WTC11 (cell line): ENCODE data around the gene ASB4. TPM values are rescaled to one million over a fixed set of nuclear protein-coding genes. Genes with fewer than 3 reads are reported as not detected.

ENCODE experiments used
- ATAC-seq: fragments of 200-7000 bp; cut with Tn5 transposase; 2 replicates; pipeline ENCODE4 v1.10.0; 2021; ENCODE audit warnings: mild to moderate bottlenecking, moderate library complexity
- CTCF ChIA-PET: fragments of 300-600 bp; sonication (Branson Sonifier 250); formaldehyde crosslinking; loops from one replicate; lab custom pipeline; 2021; ENCODE audit warnings: antibody characterized with exemption; lab: Charles Lee
- POLR2A ChIA-PET: fragments of 350-600 bp; sonication (Branson Sonifier 250); formaldehyde crosslinking; loops from one replicate; lab custom pipeline; 2021; ENCODE audit warnings: antibody characterized with exemption; lab: Charles Lee
- DNase-seq: peaks from one replicate; pipeline ENCODE4 v3.0.0; 2021; ENCODE audit warnings: low spot score
- H3K27ac Mint-ChIP-seq: 2 replicates; pipeline ENCODE4 v1.8.0; 2021; ENCODE audit warnings: mixed read lengths
- H3K27me3 Mint-ChIP-seq: 2 replicates; pipeline ENCODE4 v1.8.0; 2021; ENCODE audit warnings: low read depth, mild to moderate bottlenecking, moderate library complexity, mixed read lengths
- H3K36me3 Mint-ChIP-seq: 2 replicates; pipeline ENCODE4 v1.8.0; 2021; ENCODE audit warnings: mixed read lengths
- H3K4me1 Mint-ChIP-seq: 2 replicates; pipeline ENCODE4 v1.8.0; 2022; ENCODE audit warnings: mixed read lengths
- H3K4me3 Mint-ChIP-seq: 2 replicates; pipeline ENCODE4 v1.8.0; 2021; ENCODE audit warnings: mild to moderate bottlenecking, moderate library complexity, mixed read lengths
- H3K9me3 Mint-ChIP-seq: 2 replicates; pipeline ENCODE4 v1.8.0; 2021; ENCODE audit warnings: mixed read lengths
- ARID4B ChIP-seq: sonication (generic); formaldehyde crosslinking; IDR thresholded peaks from 2 replicates; pipeline ENCODE4 v1.8.0; 2023; ENCODE audit warnings: missing genetic modification reagents, mild to moderate bottlenecking, borderline replicate concordance
- CREM ChIP-seq: sonication (generic); formaldehyde crosslinking; IDR thresholded peaks from 2 replicates; pipeline ENCODE4 v1.8.1; 2022; ENCODE audit warnings: mild to moderate bottlenecking, missing genetic modification reagents, moderate library complexity
- ETV6 ChIP-seq: sonication (generic); formaldehyde crosslinking; IDR thresholded peaks from 2 replicates; pipeline ENCODE4 v1.8.1; 2022; ENCODE audit warnings: mild to moderate bottlenecking, missing genetic modification reagents
- FOXJ3 ChIP-seq: sonication (generic); formaldehyde crosslinking; IDR thresholded peaks from 2 replicates; pipeline ENCODE4 v1.9.0; 2021; ENCODE audit warnings: missing genetic modification reagents, mild to moderate bottlenecking, borderline replicate concordance
- FOXK1 ChIP-seq: sonication (generic); formaldehyde crosslinking; IDR thresholded peaks from 2 replicates; pipeline ENCODE4 v1.8.0; 2022; ENCODE audit warnings: mild to moderate bottlenecking, moderate library complexity, missing genetic modification reagents
- GRHL2 ChIP-seq: fragments of 250-450 bp; sonication (Bioruptor Pico); IDR thresholded peaks from 2 replicates; pipeline ENCODE4 v1.8.0; 2022; ENCODE audit warnings: mild to moderate bottlenecking, moderate library complexity; ENCODE audit not compliant: insufficient replicate concordance, severe bottlenecking
- KAT7 ChIP-seq: sonication (generic); formaldehyde crosslinking; IDR thresholded peaks from 2 replicates; pipeline ENCODE4 v1.8.1; 2023; ENCODE audit warnings: missing genetic modification reagents, mild to moderate bottlenecking, borderline replicate concordance
- MLX ChIP-seq: sonication (generic); formaldehyde crosslinking; IDR thresholded peaks from 2 replicates; pipeline ENCODE4 v1.8.1; 2023; ENCODE audit warnings: mild to moderate bottlenecking, missing genetic modification reagents, moderate library complexity
- MYBL2 ChIP-seq: sonication (generic); formaldehyde crosslinking; IDR thresholded peaks from 2 replicates; pipeline ENCODE4 v1.8.1; 2023; ENCODE audit warnings: mild to moderate bottlenecking, moderate library complexity, missing genetic modification reagents
- NFE2L1 ChIP-seq: sonication (generic); formaldehyde crosslinking; IDR thresholded peaks from 2 replicates; pipeline ENCODE4 v1.8.1; 2023; ENCODE audit warnings: missing genetic modification reagents
- OVOL2 ChIP-seq: fragments of 250-450 bp; sonication (Bioruptor Pico); IDR thresholded peaks from 2 replicates; pipeline ENCODE4 v1.9.0; 2021; ENCODE audit warnings: mild to moderate bottlenecking, borderline replicate concordance
- RORB ChIP-seq: fragments of 250-450 bp; sonication (Bioruptor Pico); IDR thresholded peaks from 2 replicates; pipeline ENCODE4 v1.9.0; 2021; ENCODE audit warnings: mild to moderate bottlenecking
- SMAD3 ChIP-seq: sonication (generic); formaldehyde crosslinking; IDR thresholded peaks from 2 replicates; pipeline ENCODE4 v1.8.0; 2022; ENCODE audit warnings: missing genetic modification reagents, mild to moderate bottlenecking, borderline replicate concordance
- SMAD4 ChIP-seq: sonication (generic); formaldehyde crosslinking; IDR thresholded peaks from 2 replicates; pipeline ENCODE4 v1.8.0; 2022; ENCODE audit warnings: mild to moderate bottlenecking, missing genetic modification reagents
- SOX15 ChIP-seq: fragments of 250-450 bp; sonication (Bioruptor Pico); IDR thresholded peaks from 2 replicates; pipeline ENCODE4 v1.9.0; 2021; ENCODE audit warnings: mild to moderate bottlenecking
- TP53 ChIP-seq: sonication (generic); formaldehyde crosslinking; IDR thresholded peaks from 2 replicates; pipeline ENCODE4 v1.8.1; 2023; ENCODE audit warnings: mild to moderate bottlenecking, missing genetic modification reagents
- USF2 ChIP-seq: sonication (generic); formaldehyde crosslinking; IDR thresholded peaks from 2 replicates; pipeline ENCODE4 v1.8.1; 2023; ENCODE audit warnings: mild to moderate bottlenecking, missing genetic modification reagents, moderate library complexity
- ZBTB21 ChIP-seq: sonication (generic); formaldehyde crosslinking; IDR thresholded peaks from 2 replicates; pipeline ENCODE4 v1.8.1; 2023; ENCODE audit warnings: mild to moderate bottlenecking, missing genetic modification reagents, borderline replicate concordance
- ZNF138 ChIP-seq: sonication (generic); formaldehyde crosslinking; conservative IDR thresholded peaks from 2 replicates; pipeline ENCODE4 v1.8.1; 2022; ENCODE audit warnings: mild to moderate bottlenecking, moderate library complexity, missing genetic modification reagents
- ZNF317 ChIP-seq: sonication (generic); formaldehyde crosslinking; IDR thresholded peaks from 2 replicates; pipeline ENCODE4 v1.8.1; 2023; ENCODE audit warnings: low read depth, mild to moderate bottlenecking, moderate library complexity, missing genetic modification reagents, borderline replicate concordance
- ZNF423 ChIP-seq: fragments of 250-450 bp; sonication (Bioruptor Pico); IDR thresholded peaks from 2 replicates; pipeline ENCODE4 v2.1.2; 2022; ENCODE audit warnings: mild to moderate bottlenecking, moderate library complexity
- ZNF671 ChIP-seq: fragments of 250-450 bp; sonication (Bioruptor Pico); IDR thresholded peaks from 2 replicates; pipeline ENCODE4 v1.8.0; 2021; ENCODE audit warnings: mild to moderate bottlenecking
- total RNA-seq: library from RNA; stranded (reverse); gene quantifications from 3 replicates; pipeline ENCODE4 v1.2.3, GENCODE V29; 2021

ASB4 gene
- total RNA-seq, 1 experiment from 2014 or later: not detected

- Mint-ChIP-seq H3K4me1 (peaks cover 3% of the 10 kb centered on the region), H3K9me3 (no peaks in the 10 kb centered on the region), H3K27me3 (no peaks in the 10 kb centered on the region), H3K36me3 (no peaks in the 10 kb centered on the region), H3K4me3 (no peak overlapping the region), H3K27ac (no peak overlapping the region)
- POLR2A ChIA-PET: no interaction called here
- DNase-seq (no peak), ATAC-seq (no peak)
- CTCF ChIA-PET: interaction anchor here (0.5 to 4.5 kb wide), 14 partner anchors 10 to 1637 kb away, joined by 3 to 68 read pairs (median 6); partner anchors contain the start of gene PDK4
- TF ChIP-seq ETV6 (CRISPR knock-in tag) (no peak), TP53 (CRISPR knock-in tag) (no peak), ZNF138 (CRISPR knock-in tag) (no peak), ZNF423 (CRISPR knock-in tag) (no peak), USF2 (no peak)
Measured at GRCh38 chr7:95545673-95546072, 59.9 kb downstream of the ASB4 start.

DNA sequence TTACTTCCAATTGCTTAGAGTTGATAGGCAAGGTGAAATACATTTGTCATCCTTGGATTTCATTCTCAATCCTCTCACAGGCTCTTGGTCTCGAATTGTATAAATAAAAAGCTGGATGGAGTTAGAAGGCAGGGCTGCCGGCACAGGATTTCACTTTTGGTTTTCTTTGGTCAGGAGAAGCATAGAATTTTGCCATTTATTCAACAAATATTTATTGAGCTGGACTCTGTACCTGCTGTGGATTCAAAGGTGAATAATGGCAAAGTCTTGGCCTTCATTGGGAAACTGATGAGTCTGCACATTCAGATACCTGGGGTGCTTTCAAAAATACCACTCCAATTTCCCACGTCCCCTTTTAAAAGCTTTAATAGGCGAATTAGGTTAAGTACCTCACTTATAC is 60.9 kb downstream of the ASB4 start:
- no peak overlapping the region for H3K4me3 Mint-ChIP-seq
- no peak for DNase-seq
- peaks cover 3% of the 10 kb centered on the region for H3K4me1 Mint-ChIP-seq
- no peaks in the 10 kb centered on the region for H3K9me3 Mint-ChIP-seq
- ATAC-seq: no peak
- TF ChIP-seq KAT7 (CRISPR knock-in tag) (no peak), OVOL2 (no peak), GRHL2 (no peak)
- ChIA-PET POLR2A (interaction anchor here (0.6 kb wide), 1 partner anchor 892 kb away, joined by 6 read pairs; no protein-coding TSS in a partner anchor), CTCF (interaction anchor here (1.0 to 4.5 kb wide), 4 partner anchors 35 to 141 kb away, joined by 3 to 68 read pairs (median 3); no protein-coding TSS in a partner anchor)
- no peak overlapping the region for H3K27ac Mint-ChIP-seq
- no peaks in the 10 kb centered on the region for H3K36me3 Mint-ChIP-seq
- no peaks in the 10 kb centered on the region for H3K27me3 Mint-ChIP-seq

GRCh38 chr7:95547361-95548348 is 61.9 kb downstream of the ASB4 start:
- ATAC-seq (no peak), DNase-seq (no peak)
- H3K27ac Mint-ChIP-seq: no peak overlapping the region
- TF ChIP-seq RORB (CRISPR knock-in tag): no peak
- no peak for TF ChIP-seq ZBTB21
- TF ChIP-seq SMAD3 (CRISPR knock-in tag): no peak
- no peak for TF ChIP-seq MYBL2
- no peak for TF ChIP-seq FOXJ3 (CRISPR knock-in tag)
- TF ChIP-seq ARID4B (CRISPR knock-in tag): no peak
- TF ChIP-seq SOX15 (CRISPR knock-in tag): no peak
- TF ChIP-seq FOXK1 (CRISPR knock-in tag): no peak
- TF ChIP-seq ZNF138 (CRISPR knock-in tag): no peak
- no peak for TF ChIP-seq CREM
- TF ChIP-seq ZNF671 (CRISPR knock-in tag): no peak
- no peak for TF ChIP-seq ZNF317 (CRISPR knock-in tag)
- no peak for TF ChIP-seq MLX
- TF ChIP-seq SMAD4 (CRISPR knock-in tag): no peak
- no peak for TF ChIP-seq NFE2L1 (CRISPR knock-in tag)
- POLR2A ChIA-PET: no interaction called here
- CTCF ChIA-PET: interaction anchor here (1.0 to 4.5 kb wide), 3 partner anchors 36 to 140 kb away, joined by 3 to 68 read pairs (median 3); no protein-coding TSS in a partner anchor
- H3K27me3 Mint-ChIP-seq: no peaks in the 10 kb centered on the region
- no peaks in the 10 kb centered on the region for H3K9me3 Mint-ChIP-seq
- no peak overlapping the region for H3K4me3 Mint-ChIP-seq
- H3K4me1 Mint-ChIP-seq: peaks cover 3% of the 10 kb centered on the region
- H3K36me3 Mint-ChIP-seq: no peaks in the 10 kb centered on the region
